DOHH2 (cell line): ENCODE results near the gene HLA-DPA1.

ENCODE experiments used
- H3F3A ChIP-seq: fragments of 200-600 bp; sonication (generic), shearing (Covaris generic); 2 replicates; pipeline ENCODE4 v1.6.0; 2016; ENCODE audit warnings: antibody characterized with exemption, mild to moderate bottlenecking; ENCODE audit not compliant: control insufficient read depth, insufficient read depth
- H3K27ac ChIP-seq: fragments of 200-600 bp; sonication (generic); 2 replicates; pipeline ENCODE4 v1.5.1; 2014; ENCODE audit warnings: low read depth, mild to moderate bottlenecking, low read length, moderate library complexity
- H3K27me3 ChIP-seq: fragments of 200-600 bp; sonication (generic); 2 replicates; pipeline ENCODE4 v1.6.1; 2014; ENCODE audit warnings: mild to moderate bottlenecking, low read length, mixed read lengths; ENCODE audit not compliant: control insufficient read depth
- H3K36me3 ChIP-seq: fragments of 200-600 bp; sonication (generic); 2 replicates; pipeline ENCODE4 v1.6.1; 2014; ENCODE audit warnings: mild to moderate bottlenecking, low read length, moderate library complexity, mixed read lengths; ENCODE audit not compliant: control insufficient read depth
- H3K4me1 ChIP-seq: fragments of 200-600 bp; sonication (generic); 2 replicates; pipeline ENCODE4 v1.6.1; 2014; ENCODE audit warnings: mild to moderate bottlenecking, low read length, mixed read lengths; ENCODE audit not compliant: control insufficient read depth
- H3K4me2 ChIP-seq: fragments of 200-600 bp; sonication (generic); 2 replicates; pipeline ENCODE4 v1.6.0; 2014; ENCODE audit warnings: mild to moderate bottlenecking, low read length, moderate library complexity
- H3K4me3 ChIP-seq: fragments of 200-600 bp; sonication (generic); 2 replicates; pipeline ENCODE4 v1.5.1; 2014; ENCODE audit warnings: mild to moderate bottlenecking, low read length, mixed read lengths
- H3K79me2 ChIP-seq: fragments of 200-600 bp; sonication (generic); 2 replicates; pipeline ENCODE4 v1.6.1; 2014; ENCODE audit warnings: mild to moderate bottlenecking, low read length, mixed read lengths; ENCODE audit not compliant: control insufficient read depth
- H3K9me2 ChIP-seq: fragments of 200-600 bp; sonication (generic); replicated peaks from 2 replicates; pipeline ENCODE4 v1.6.1; 2014; ENCODE audit warnings: mild to moderate bottlenecking, low read length, mixed read lengths; ENCODE audit not compliant: control insufficient read depth
- H3K9me3 ChIP-seq: fragments of 200-600 bp; sonication (generic); 2 replicates; pipeline ENCODE4 v1.6.1; 2014; ENCODE audit warnings: antibody characterized with exemption, low read length, mixed read lengths; ENCODE audit not compliant: control insufficient read depth, insufficient read depth
- H4K20me1 ChIP-seq: fragments of 200-600 bp; sonication (generic); 2 replicates; pipeline ENCODE4 v1.6.0; 2014; ENCODE audit warnings: low read depth, mild to moderate bottlenecking, antibody characterized with exemption, low read length, moderate library complexity; ENCODE audit not compliant: control insufficient read depth, insufficient read depth
- EZH2phosphoT487 ChIP-seq: fragments of 200-600 bp; sonication (generic); IDR thresholded peaks from 2 replicates; pipeline ENCODE4 v1.6.1; 2017; ENCODE audit warnings: borderline replicate concordance, mild to moderate bottlenecking, antibody characterized with exemption, low read length, moderate library complexity, mixed read lengths
- TF ChIP-seq, protein P1 (sequence below): fragments of 200-600 bp; sonication (generic); IDR thresholded peaks from one replicate; pipeline ENCODE4 v1.5.1; 2014; ENCODE audit warnings: antibody characterized with exemption, mild to moderate bottlenecking, low read depth, low read length; ENCODE audit not compliant: poor library complexity, severe bottlenecking

The HLA-DPA1 gene

DNA sequence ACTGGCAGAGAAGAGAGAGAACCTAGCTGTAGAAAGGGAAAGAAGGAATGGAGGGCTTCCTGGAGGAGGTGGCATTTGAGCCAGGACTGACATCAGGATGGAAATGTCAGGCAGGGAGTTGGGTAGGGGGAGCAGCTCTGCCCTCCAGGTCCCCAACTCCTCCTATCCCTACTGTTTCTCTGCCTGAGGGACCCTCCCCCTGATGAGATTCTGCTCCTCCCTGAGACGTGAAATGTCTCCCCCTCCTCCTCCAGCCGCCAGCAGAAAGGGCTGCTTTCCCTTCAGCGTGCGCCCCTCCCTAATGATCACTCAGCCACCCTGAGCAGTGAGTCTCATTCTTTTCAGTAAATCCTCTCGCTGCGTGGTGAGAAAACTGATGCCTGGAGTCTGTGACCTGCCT is 43.0 kb upstream of the HLA-DPA1 start:
- peaks cover 15% of the 10 kb centered on the region for H3K27me3 ChIP-seq
- H3K9me2 ChIP-seq, result no peaks in the 10 kb centered on the region
- TF ChIP-seq, protein P1, sequence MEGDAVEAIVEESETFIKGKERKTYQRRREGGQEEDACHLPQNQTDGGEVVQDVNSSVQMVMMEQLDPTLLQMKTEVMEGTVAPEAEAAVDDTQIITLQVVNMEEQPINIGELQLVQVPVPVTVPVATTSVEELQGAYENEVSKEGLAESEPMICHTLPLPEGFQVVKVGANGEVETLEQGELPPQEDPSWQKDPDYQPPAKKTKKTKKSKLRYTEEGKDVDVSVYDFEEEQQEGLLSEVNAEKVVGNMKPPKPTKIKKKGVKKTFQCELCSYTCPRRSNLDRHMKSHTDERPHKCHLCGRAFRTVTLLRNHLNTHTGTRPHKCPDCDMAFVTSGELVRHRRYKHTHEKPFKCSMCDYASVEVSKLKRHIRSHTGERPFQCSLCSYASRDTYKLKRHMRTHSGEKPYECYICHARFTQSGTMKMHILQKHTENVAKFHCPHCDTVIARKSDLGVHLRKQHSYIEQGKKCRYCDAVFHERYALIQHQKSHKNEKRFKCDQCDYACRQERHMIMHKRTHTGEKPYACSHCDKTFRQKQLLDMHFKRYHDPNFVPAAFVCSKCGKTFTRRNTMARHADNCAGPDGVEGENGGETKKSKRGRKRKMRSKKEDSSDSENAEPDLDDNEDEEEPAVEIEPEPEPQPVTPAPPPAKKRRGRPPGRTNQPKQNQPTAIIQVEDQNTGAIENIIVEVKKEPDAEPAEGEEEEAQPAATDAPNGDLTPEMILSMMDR, result no peak
- no peak for TF ChIP-seq EZH2phosphoT487
- no peak overlapping the region for H3K27ac ChIP-seq
- H3K4me1 ChIP-seq, result peaks cover 35% of the 10 kb centered on the region
- no peaks in the 10 kb centered on the region for H4K20me1 ChIP-seq
- peaks cover 5% of the 10 kb centered on the region; the same call in 1 of the 2 replicates for H3F3A ChIP-seq
- no peak overlapping the region for H3K4me3 ChIP-seq
- H3K79me2 ChIP-seq, result no peaks in the 10 kb centered on the region
- H3K4me2 ChIP-seq, result no peak overlapping the region
- no peaks in the 10 kb centered on the region for H3K36me3 ChIP-seq
- H3K9me3 ChIP-seq, result no peaks in the 10 kb centered on the region

DNA sequence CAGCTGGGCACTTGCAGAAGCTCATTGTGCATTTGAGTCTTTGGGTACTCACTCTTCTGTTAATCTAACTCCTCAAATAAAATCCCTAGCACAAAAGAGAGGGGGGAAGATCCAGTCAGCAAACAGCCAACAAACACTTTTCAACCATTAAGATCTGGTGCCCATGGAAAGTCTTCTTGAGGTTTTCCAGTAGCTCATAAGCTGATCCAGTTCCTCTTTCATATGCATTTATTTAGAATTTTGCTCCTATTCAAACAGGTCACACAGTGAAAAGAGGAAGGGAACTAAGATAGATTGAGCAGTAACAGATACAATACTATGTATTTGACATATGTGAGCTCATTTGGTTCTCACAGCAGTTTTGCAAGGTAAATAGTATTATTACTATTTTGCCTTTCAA is 41.0 kb upstream of the HLA-DPA1 start:
- Histone ChIP-seq H3K4me1 (peaks cover 35% of the 10 kb centered on the region), H3K27me3 (peaks cover 12% of the 10 kb centered on the region), H3K4me3 (peak overlapping the region; percentile 13), H3F3A (peaks cover 5% of the 10 kb centered on the region; the same call in 1 of the 2 replicates), H3K36me3 (no peaks in the 10 kb centered on the region), H3K9me2 (no peaks in the 10 kb centered on the region), H3K4me2 (peak overlapping the region; percentile 53), H3K79me2 (no peaks in the 10 kb centered on the region), H3K27ac (0 out of 2 replicates have a peak overlapping the region, but pooled peaks have one; percentile 4), H4K20me1 (no peaks in the 10 kb centered on the region), H3K9me3 (no peaks in the 10 kb centered on the region)
- TF ChIP-seq EZH2phosphoT487, result no peak
- TF ChIP-seq, protein P1, result no peak

DNA sequence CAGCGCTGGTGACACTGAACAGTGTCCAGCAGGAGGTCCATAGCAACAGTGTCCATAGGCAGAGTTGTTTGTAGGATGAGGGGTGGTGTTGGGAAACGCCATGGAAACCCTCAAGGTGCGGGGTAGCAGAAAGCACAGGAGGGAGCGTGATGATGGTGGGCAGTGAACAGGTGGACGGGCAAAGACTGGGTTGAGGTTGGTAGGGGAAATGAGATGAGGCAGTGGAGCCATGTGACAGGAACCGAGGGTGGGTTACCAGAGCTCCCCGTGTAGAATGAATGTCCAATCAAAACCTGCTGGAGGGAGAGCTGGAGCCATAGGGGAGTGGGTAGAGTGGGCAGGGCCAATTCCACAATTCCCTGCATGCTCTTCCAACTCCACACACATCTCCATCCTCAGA is 40.3 kb upstream of the HLA-DPA1 start:
- Histone ChIP-seq H3F3A (peaks cover 5% of the 10 kb centered on the region; the same call in 1 of the 2 replicates), H3K27ac (no peak overlapping the region), H3K9me3 (no peaks in the 10 kb centered on the region), H3K4me2 (peak overlapping the region; percentile 53), H3K36me3 (no peaks in the 10 kb centered on the region), H3K27me3 (peaks cover 12% of the 10 kb centered on the region), H3K9me2 (no peaks in the 10 kb centered on the region), H3K4me3 (peak overlapping the region; percentile 13), H3K79me2 (no peaks in the 10 kb centered on the region), H3K4me1 (peaks cover 35% of the 10 kb centered on the region), H4K20me1 (no peaks in the 10 kb centered on the region)
- TF ChIP-seq EZH2phosphoT487, result no peak
- TF ChIP-seq, protein P1, result no peak
